Caco-2 (cell line): Measurements from ENCODE around the gene STMP1. TPM values are rescaled to one million over a fixed set of nuclear protein-coding genes. Genes with fewer than 3 reads are reported as not detected.

Experiments used
- BruUV-seq: library from RNA; stranded (reverse); fragments of 400-500 nt; replicated peaks from 2 replicates; lab custom pipeline; 2021; lab: Mats Ljungman, UMichigan
- CTCF ChIA-PET: fragments of 300-600 bp; sonication (Branson Sonifier 250); formaldehyde crosslinking; loops from one replicate; lab custom pipeline; 2022; ENCODE audit warnings: antibody characterized with exemption; lab: Charles Lee
- POLR2A ChIA-PET: fragments of 300-600 bp; sonication (Branson Sonifier 250); formaldehyde crosslinking; loops from one replicate; lab custom pipeline; 2022; ENCODE audit warnings: antibody characterized with exemption; lab: Charles Lee
- DNase-seq, 2 experiments: peaks; one replicate each; pipeline versions ENCODE4 v3.0.0 to v3.0.0-alpha.2; 2020 to 2022
- H3K27me3 ChIP-seq: replicated peaks from 2 replicates; pipeline ENCODE4 v1.6.0; 2011; ENCODE audit warnings: low read length; ENCODE audit not compliant: control insufficient read depth, insufficient read depth
- H3K36me3 ChIP-seq: 2 replicates; pipeline ENCODE4 v1.5.1; 2011; ENCODE audit warnings: low read length; ENCODE audit not compliant: control insufficient read depth, insufficient read depth
- H3K4me1 ChIP-seq: fragments of 250-450 bp; sonication (Bioruptor Pico); 2 replicates; pipeline ENCODE4 v1.5.1; 2020; ENCODE audit warnings: mild to moderate bottlenecking
- H3K4me3 ChIP-seq: 2 replicates; pipeline ENCODE4 v1.5.1; 2011; ENCODE audit warnings: low read depth, mild to moderate bottlenecking, control low read depth, low read length
- H3K9me3 ChIP-seq: fragments of 250-450 bp; sonication (Bioruptor Pico); 2 replicates; pipeline ENCODE4 v1.5.1; 2020; ENCODE audit warnings: mild to moderate bottlenecking, moderate library complexity
- H3K27ac Mint-ChIP-seq: one replicate; pipeline ENCODE4 v1.8.0; 2022; ENCODE audit warnings: mixed read lengths; ENCODE audit not compliant: unreplicated experiment
- H3K27me3 Mint-ChIP-seq: one replicate; pipeline ENCODE4 v1.8.0; 2022; ENCODE audit warnings: mixed read lengths; ENCODE audit not compliant: insufficient read depth, unreplicated experiment
- H3K36me3 Mint-ChIP-seq: one replicate; pipeline ENCODE4 v1.8.0; 2022; ENCODE audit warnings: mild to moderate bottlenecking, mixed read lengths; ENCODE audit not compliant: insufficient read depth, unreplicated experiment
- H3K4me1 Mint-ChIP-seq: one replicate; pipeline ENCODE4 v1.8.0; 2022; ENCODE audit warnings: low read depth, mixed read lengths; ENCODE audit not compliant: unreplicated experiment
- H3K4me3 Mint-ChIP-seq: one replicate; pipeline ENCODE4 v1.8.0; 2022; ENCODE audit warnings: mild to moderate bottlenecking, moderate library complexity, mixed read lengths; ENCODE audit not compliant: unreplicated experiment
- H3K9me3 Mint-ChIP-seq: one replicate; pipeline ENCODE4 v1.8.0; 2022; ENCODE audit warnings: mixed read lengths; ENCODE audit not compliant: unreplicated experiment
- intact Hi-C: fragments of 100-400 bp; cut with micrococcal nuclease; formaldehyde crosslinking; loops from one replicate; pipeline ENCODE4 v1.10.0; 2022; ENCODE audit not compliant: unreplicated experiment
- total RNA-seq: library from RNA; stranded (reverse); gene quantifications from 2 replicates; pipeline ENCODE4 v1.2.3, GENCODE V29; 2022
- TF ChIP-seq, protein P1 (sequence below), 2 experiments: fragments of 200-600 bp in 1 of 2; IDR thresholded peaks; 1 replicate in 1 of 2; 2 replicates in 1 of 2; pipeline versions ENCODE4 v1.5.1 to v1.8.0; 2011 to 2022; ENCODE audit warnings: antibody characterized with exemption in 1 of 2, control low read depth in 1 of 2, inconsistent platforms in 1 of 2, low read depth in 1 of 2, low read length in 1 of 2, mild to moderate bottlenecking in 1 of 2, moderate library complexity in 1 of 2; ENCODE audit not compliant: insufficient read depth in 1 of 2, severe bottlenecking in 1 of 2, unreplicated experiment in 1 of 2

Gene STMP1
- total RNA-seq, 1 experiment from 2014 or later: 21.5 TPM

DNA sequence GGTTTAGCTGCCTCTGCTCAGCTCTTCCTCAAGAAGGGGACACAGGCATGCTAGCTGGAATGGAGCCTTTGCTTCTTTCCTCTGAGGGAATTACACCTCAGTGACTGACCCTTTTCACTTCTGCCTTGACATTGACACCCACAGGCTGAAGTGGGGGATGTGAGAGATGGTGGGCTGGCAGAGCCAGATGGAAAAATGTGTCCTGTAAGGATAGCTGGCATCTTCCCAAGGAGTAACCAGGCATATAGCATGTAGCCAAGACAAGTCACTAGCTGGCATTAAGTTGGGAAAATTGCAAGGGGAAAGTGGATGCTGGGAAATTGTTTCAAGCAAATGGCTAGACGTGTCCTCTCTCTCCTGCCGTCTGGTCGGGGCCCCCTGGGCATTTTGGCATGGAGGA is 19.9 kb downstream of the STMP1 start:
- TF ChIP-seq, protein P1, sequence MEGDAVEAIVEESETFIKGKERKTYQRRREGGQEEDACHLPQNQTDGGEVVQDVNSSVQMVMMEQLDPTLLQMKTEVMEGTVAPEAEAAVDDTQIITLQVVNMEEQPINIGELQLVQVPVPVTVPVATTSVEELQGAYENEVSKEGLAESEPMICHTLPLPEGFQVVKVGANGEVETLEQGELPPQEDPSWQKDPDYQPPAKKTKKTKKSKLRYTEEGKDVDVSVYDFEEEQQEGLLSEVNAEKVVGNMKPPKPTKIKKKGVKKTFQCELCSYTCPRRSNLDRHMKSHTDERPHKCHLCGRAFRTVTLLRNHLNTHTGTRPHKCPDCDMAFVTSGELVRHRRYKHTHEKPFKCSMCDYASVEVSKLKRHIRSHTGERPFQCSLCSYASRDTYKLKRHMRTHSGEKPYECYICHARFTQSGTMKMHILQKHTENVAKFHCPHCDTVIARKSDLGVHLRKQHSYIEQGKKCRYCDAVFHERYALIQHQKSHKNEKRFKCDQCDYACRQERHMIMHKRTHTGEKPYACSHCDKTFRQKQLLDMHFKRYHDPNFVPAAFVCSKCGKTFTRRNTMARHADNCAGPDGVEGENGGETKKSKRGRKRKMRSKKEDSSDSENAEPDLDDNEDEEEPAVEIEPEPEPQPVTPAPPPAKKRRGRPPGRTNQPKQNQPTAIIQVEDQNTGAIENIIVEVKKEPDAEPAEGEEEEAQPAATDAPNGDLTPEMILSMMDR (IDR thresholded peaks at IDR 0.05; ENCODE audit: insufficient read depth in 1 of 2, low read depth in 1 of 2, low read length in 1 of 2, severe bottlenecking in 1 of 2, unreplicated experiment in 1 of 2): no peak
- CTCF ChIA-PET: interaction anchor here (1.5 kb wide), 1 partner anchor 9 kb away, joined by 5 read pairs; no protein-coding TSS in a partner anchor
- no peak overlapping the region for H3K27ac Mint-ChIP-seq

DNA sequence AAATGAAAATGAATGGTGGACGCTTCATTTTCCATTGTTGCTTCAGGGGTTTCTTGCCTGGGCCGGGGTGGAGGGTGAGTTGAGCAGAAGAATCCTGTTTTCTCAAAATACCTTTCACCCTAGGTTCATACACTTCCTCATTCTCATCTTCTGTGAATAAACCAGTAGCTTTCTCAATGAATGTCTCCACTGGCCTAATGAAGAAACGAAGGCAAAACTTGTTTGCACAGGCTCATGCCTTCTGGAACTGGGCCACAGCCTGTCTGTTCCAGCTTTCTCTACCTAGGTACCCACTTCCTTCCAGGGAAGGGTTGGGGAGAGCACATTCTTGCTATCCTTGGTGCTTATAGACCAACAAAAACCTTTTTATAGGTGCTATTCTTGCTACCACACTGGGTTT is 21.3 kb downstream of the STMP1 start:
- TF ChIP-seq, protein P1 (IDR thresholded peaks at IDR 0.05; ENCODE audit: insufficient read depth in 1 of 2, low read depth in 1 of 2, low read length in 1 of 2, severe bottlenecking in 1 of 2, unreplicated experiment in 1 of 2): no peak
- no peaks in the 10 kb centered on the region for H3K27me3 ChIP-seq
- no peaks in the 10 kb centered on the region for H3K4me1 ChIP-seq
- H3K36me3 ChIP-seq: no peaks in the 10 kb centered on the region
- ChIA-PET POLR2A (no interaction called here), CTCF (no interaction called here)
- Mint-ChIP-seq H3K9me3 (no peaks in the 10 kb centered on the region), H3K36me3 (no peaks in the 10 kb centered on the region), H3K27me3 (no peaks in the 10 kb centered on the region), H3K27ac (no peak overlapping the region), H3K4me1 (no peaks in the 10 kb centered on the region), H3K4me3 (no peak overlapping the region)
- no peak overlapping the region for H3K4me3 ChIP-seq
- no peak for DNase-seq
- no peaks in the 10 kb centered on the region for H3K9me3 ChIP-seq
- BruUV-seq: no TSS peak
- intact Hi-C loops: no loop called here

More for the DNA sequence above, 19.9 kb downstream of the STMP1 start:
- Mint-ChIP-seq H3K4me1 (no peaks in the 10 kb centered on the region), H3K9me3 (no peaks in the 10 kb centered on the region), H3K4me3 (no peak overlapping the region), H3K27me3 (no peaks in the 10 kb centered on the region), H3K36me3 (no peaks in the 10 kb centered on the region)
- Histone ChIP-seq H3K9me3 (no peaks in the 10 kb centered on the region), H3K4me3 (no peak overlapping the region), H3K27me3 (no peaks in the 10 kb centered on the region), H3K4me1 (no peaks in the 10 kb centered on the region), H3K36me3 (no peaks in the 10 kb centered on the region)
- DNase-seq: no peak
- intact Hi-C loops: no loop called here
- POLR2A ChIA-PET: no interaction called here
- no TSS peak for BruUV-seq

DNA sequence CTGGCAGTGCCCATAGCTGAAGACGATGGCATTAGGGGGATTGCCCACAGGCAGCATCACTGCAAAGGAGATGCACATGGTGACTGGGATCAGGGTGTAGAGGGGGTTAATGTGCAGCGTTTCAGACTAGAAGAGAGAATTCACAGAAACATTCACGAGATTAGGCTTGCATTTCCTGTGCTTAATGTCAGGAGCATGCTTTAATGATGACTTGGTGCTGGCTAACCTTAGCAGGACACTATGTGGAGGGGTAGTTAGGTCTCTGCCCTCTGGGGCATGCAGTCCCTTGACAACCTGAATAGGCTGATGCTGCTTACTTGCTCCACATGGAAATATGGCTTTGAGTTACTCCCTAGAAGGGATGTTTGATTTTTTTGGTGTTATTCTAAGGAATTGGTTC is 21.8 kb downstream of the STMP1 start:
- CTCF ChIA-PET: interaction anchor here (1.0 kb wide), 1 partner anchor 11 kb away, joined by 3 read pairs; no protein-coding TSS in a partner anchor
- Mint-ChIP-seq H3K9me3 (no peaks in the 10 kb centered on the region), H3K27me3 (no peaks in the 10 kb centered on the region), H3K27ac (no peak overlapping the region), H3K4me3 (no peak overlapping the region), H3K36me3 (no peaks in the 10 kb centered on the region), H3K4me1 (no peaks in the 10 kb centered on the region)
- TF ChIP-seq, protein P1 (IDR thresholded peaks at IDR 0.05; ENCODE audit: insufficient read depth in 1 of 2, low read depth in 1 of 2, low read length in 1 of 2, severe bottlenecking in 1 of 2, unreplicated experiment in 1 of 2): no peak
- Histone ChIP-seq H3K36me3 (no peaks in the 10 kb centered on the region), H3K4me1 (no peaks in the 10 kb centered on the region), H3K4me3 (no peak overlapping the region), H3K27me3 (no peaks in the 10 kb centered on the region), H3K9me3 (no peaks in the 10 kb centered on the region)
- POLR2A ChIA-PET: no interaction called here
- no peak for DNase-seq
- no TSS peak for BruUV-seq
- intact Hi-C loops: no loop called here
